HL-60 (cell line): ENCODE results near the gene PIK3R5.

Source experiments
- DNase-seq, 2 experiments: peaks; one replicate each; pipeline ENCODE4 v3.0.0-alpha.2; 2010 to 2020; ENCODE audit warnings: low read depth in 1 of 2, low spot score in 1 of 2
- H3K27ac ChIP-seq: fragments of 250-450 bp; sonication (Bioruptor Pico); replicated peaks from 2 replicates; pipeline ENCODE4 v1.5.1; 2020; ENCODE audit warnings: mild to moderate bottlenecking, moderate library complexity
- H3K27me3 ChIP-seq: fragments of 250-450 bp; sonication (Bioruptor Pico); 2 replicates; pipeline ENCODE4 v1.5.1; 2021; ENCODE audit warnings: mild to moderate bottlenecking, moderate library complexity; ENCODE audit not compliant: insufficient read depth, poor library complexity, severe bottlenecking
- H3K4me3 ChIP-seq: replicated peaks from 2 replicates; pipeline ENCODE4 v1.5.1; 2011; ENCODE audit warnings: mild to moderate bottlenecking, control low read depth, low read length; ENCODE audit not compliant: insufficient read depth
- GABPA ChIP-seq: IDR thresholded peaks from 2 replicates; pipeline ENCODE4 v1.6.1; 2012; ENCODE audit warnings: low read depth
- POLR2AphosphoS5 ChIP-seq: IDR thresholded peaks from 2 replicates; pipeline ENCODE4 v1.6.1; 2012; ENCODE audit warnings: low read depth
- REST ChIP-seq: IDR thresholded peaks from 2 replicates; pipeline ENCODE4 v1.6.1; 2012; ENCODE audit warnings: low read depth; ENCODE audit not compliant: insufficient replicate concordance
- SPI1 ChIP-seq: IDR thresholded peaks from 2 replicates; pipeline ENCODE4 v1.6.1; 2012; ENCODE audit warnings: low read depth, mild to moderate bottlenecking, borderline replicate concordance
- TF ChIP-seq, protein P1 (sequence below): IDR thresholded peaks from one replicate; pipeline ENCODE4 v1.5.1; 2011; ENCODE audit warnings: low read length, control low read depth, inconsistent platforms; ENCODE audit not compliant: insufficient read depth

Gene PIK3R5

GRCh38 chr17:8935191-8935590 lies 30.3 kb downstream of the PIK3R5 start:
- DNase-seq, result peak in 1 of 2 experiments; percentile 79
- TF ChIP-seq SPI1 (no peak), POLR2AphosphoS5 (no peak), GABPA (no peak), REST (no peak)
- TF ChIP-seq, protein P1, sequence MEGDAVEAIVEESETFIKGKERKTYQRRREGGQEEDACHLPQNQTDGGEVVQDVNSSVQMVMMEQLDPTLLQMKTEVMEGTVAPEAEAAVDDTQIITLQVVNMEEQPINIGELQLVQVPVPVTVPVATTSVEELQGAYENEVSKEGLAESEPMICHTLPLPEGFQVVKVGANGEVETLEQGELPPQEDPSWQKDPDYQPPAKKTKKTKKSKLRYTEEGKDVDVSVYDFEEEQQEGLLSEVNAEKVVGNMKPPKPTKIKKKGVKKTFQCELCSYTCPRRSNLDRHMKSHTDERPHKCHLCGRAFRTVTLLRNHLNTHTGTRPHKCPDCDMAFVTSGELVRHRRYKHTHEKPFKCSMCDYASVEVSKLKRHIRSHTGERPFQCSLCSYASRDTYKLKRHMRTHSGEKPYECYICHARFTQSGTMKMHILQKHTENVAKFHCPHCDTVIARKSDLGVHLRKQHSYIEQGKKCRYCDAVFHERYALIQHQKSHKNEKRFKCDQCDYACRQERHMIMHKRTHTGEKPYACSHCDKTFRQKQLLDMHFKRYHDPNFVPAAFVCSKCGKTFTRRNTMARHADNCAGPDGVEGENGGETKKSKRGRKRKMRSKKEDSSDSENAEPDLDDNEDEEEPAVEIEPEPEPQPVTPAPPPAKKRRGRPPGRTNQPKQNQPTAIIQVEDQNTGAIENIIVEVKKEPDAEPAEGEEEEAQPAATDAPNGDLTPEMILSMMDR, result no peak
- H3K4me3 ChIP-seq, result no peak overlapping the region
- peak overlapping the region; percentile 64 for H3K27ac ChIP-seq
- H3K27me3 ChIP-seq, result no peaks in the 10 kb centered on the region

- Histone ChIP-seq H3K27ac (no peak overlapping the region), H3K4me3 (no peak overlapping the region), H3K27me3 (no peaks in the 10 kb centered on the region)
- TF ChIP-seq, protein P1, result no peak
- TF ChIP-seq GABPA, result no peak
- no peak for TF ChIP-seq SPI1
- DNase-seq, result no peak
Observed at GRCh38 chr17:8934346-8934745, 31.2 kb downstream of the PIK3R5 start.

GRCh38 chr17:8930649-8931048 lies 34.9 kb downstream of the PIK3R5 start:
- no peaks in the 10 kb centered on the region for H3K27me3 ChIP-seq
- DNase-seq, result no peak
- no peak overlapping the region for H3K27ac ChIP-seq
- no peak overlapping the region for H3K4me3 ChIP-seq
- TF ChIP-seq GABPA (no peak), SPI1 (no peak), POLR2AphosphoS5 (no peak), REST (no peak)
- TF ChIP-seq, protein P1, result no peak

- TF ChIP-seq REST (no peak), GABPA (no peak), POLR2AphosphoS5 (no peak), SPI1 (no peak)
- TF ChIP-seq, protein P1, result no peak
Observed at GRCh38 chr17:8928347-8928746, 37.2 kb downstream of the PIK3R5 start.

More at GRCh38 chr17:8928347-8928746, 37.2 kb downstream of the PIK3R5 start:
- Histone ChIP-seq H3K27me3 (no peaks in the 10 kb centered on the region), H3K4me3 (no peak overlapping the region), H3K27ac (no peak overlapping the region)
- DNase-seq, result no peak
